ENCODE data around the gene DPH7. TPM values are rescaled to one million over a fixed set of nuclear protein-coding genes. Genes with fewer than 3 reads are reported as not detected.

DPH7 gene
- total RNA-seq, 1 donor from 2014 or later, result 37.6 TPM

GRCh38 chr9:137619240-137620047 lies 40.7 kb upstream of the DPH7 start:
- Mint-ChIP-seq H3K36me3 (peaks cover 12% of the 10 kb centered on the region), H3K4me1 (peaks cover 34% of the 10 kb centered on the region), H3K4me3 (peak overlapping the region; percentile 93), H3K27ac (peak overlapping the region; percentile 61), H3K9me3 (peaks cover 3% of the 10 kb centered on the region), H3K27me3 (ENCODE audit: insufficient read depth, low read depth) (peaks cover 11% of the 10 kb centered on the region)
- Histone ChIP-seq H3K27ac (peak overlapping the region; percentile 83), H3K9me3 (ENCODE audit: low read depth) (no peaks in the 10 kb centered on the region), H3K9ac (peak overlapping the region; percentile 92), H3K79me2 (ENCODE audit: low read depth) (peaks cover 76% of the 10 kb centered on the region), H4K20me1 (ENCODE audit: low read depth) (peaks cover 50% of the 10 kb centered on the region), H3K4me1 (peaks cover 20% of the 10 kb centered on the region), H3K4me2 (peak overlapping the region; percentile 90), H3K4me3 (peak overlapping the region; percentile 100), H3K27me3 (no peaks in the 10 kb centered on the region), H2AFZ (replicated peaks) (peak overlapping the region; percentile 79), H3K36me3 (no peaks in the 10 kb centered on the region), H3F3A (ENCODE audit: low read depth) (peaks cover 16% of the 10 kb centered on the region)
- DNase-seq (ENCODE audit: low spot score), result peak; percentile 74
- TF ChIP-seq CTCF (IDR thresholded peaks at IDR 0.05) (no peak), EZH2phosphoT487 (IDR thresholded peaks at IDR 0.05) (no peak), EZH2 (IDR thresholded peaks at IDR 0.05) (no peak)

GRCh38 chr9:137618105-137619067 lies 39.7 kb upstream of the DPH7 start, which contains the start of gene EHMT1:
Gene EHMT1, plus strand, starts transcription at chr9:137619005. Its CDS starts 24 bp downstream, at chr9:137619029.
- no peaks in the 10 kb centered on the region for H3K9me3 Mint-ChIP-seq
- Histone ChIP-seq H3K79me2 (ENCODE audit: low read depth) (peaks cover 65% of the 10 kb centered on the region), H3K9me3 (ENCODE audit: low read depth) (no peaks in the 10 kb centered on the region), H3K27ac (peak within 1 kb of the TSS; percentile 96), H3F3A (ENCODE audit: low read depth) (peaks cover 16% of the 10 kb centered on the region), H2AFZ (replicated peaks) (peak within 1 kb of the TSS; percentile 96), H4K20me1 (ENCODE audit: low read depth) (peaks cover 40% of the 10 kb centered on the region), H3K4me3 (peak within 1 kb of the TSS; percentile 100), H3K4me2 (peak within 1 kb of the TSS; percentile 96), H3K27me3 (no peaks in the 10 kb centered on the region), H3K4me1 (peaks cover 20% of the 10 kb centered on the region), H3K9ac (peak within 1 kb of the TSS; percentile 97), H3K36me3 (no peaks in the 10 kb centered on the region)
- H3K27me3 Mint-ChIP-seq (ENCODE audit: insufficient read depth, low read depth), result peaks cover 9% of the 10 kb centered on the region
- peak within 1 kb of the TSS; percentile 76 for H3K27ac Mint-ChIP-seq
- peaks cover 34% of the 10 kb centered on the region for H3K4me1 Mint-ChIP-seq
- H3K4me3 Mint-ChIP-seq, result peak within 1 kb of the TSS; percentile 94
- peaks cover 9% of the 10 kb centered on the region for H3K36me3 Mint-ChIP-seq
- TF ChIP-seq EZH2 (IDR thresholded peaks at IDR 0.05) (no peak), EZH2phosphoT487 (IDR thresholded peaks at IDR 0.05) (no peak), CTCF (IDR thresholded peaks at IDR 0.05) (no peak)
- peak; percentile 96 for DNase-seq (ENCODE audit: low spot score)

- Mint-ChIP-seq H3K27me3 (ENCODE audit: insufficient read depth, low read depth) (peaks cover 17% of the 10 kb centered on the region), H3K27ac (no peak overlapping the region), H3K4me1 (peaks cover 23% of the 10 kb centered on the region), H3K36me3 (peaks cover 2% of the 10 kb centered on the region), H3K9me3 (no peaks in the 10 kb centered on the region), H3K4me3 (no peak overlapping the region)
- Histone ChIP-seq H3K9me3 (ENCODE audit: low read depth) (no peaks in the 10 kb centered on the region), H3K27ac (no peak overlapping the region), H3K36me3 (no peaks in the 10 kb centered on the region), H3K79me2 (ENCODE audit: low read depth) (peaks cover 35% of the 10 kb centered on the region), H3K4me3 (no peak overlapping the region), H3K4me2 (no peak overlapping the region), H3K27me3 (no peaks in the 10 kb centered on the region), H3F3A (ENCODE audit: low read depth) (peaks cover 16% of the 10 kb centered on the region), H3K9ac (no peak overlapping the region), H2AFZ (replicated peaks) (no peak overlapping the region), H4K20me1 (ENCODE audit: low read depth) (peaks cover 12% of the 10 kb centered on the region), H3K4me1 (peaks cover 11% of the 10 kb centered on the region)
- no peak for DNase-seq (ENCODE audit: low spot score)
- no peak for TF ChIP-seq EZH2phosphoT487 (IDR thresholded peaks at IDR 0.05)
- no peak for TF ChIP-seq CTCF (IDR thresholded peaks at IDR 0.05)
- TF ChIP-seq EZH2 (IDR thresholded peaks at IDR 0.05), result no peak
These were observed 36.7 kb upstream of the DPH7 start for GRCh38 chr9:137615387-137615871.
